ENCODE data around the gene DEAF1.

The DEAF1 gene

DNA sequence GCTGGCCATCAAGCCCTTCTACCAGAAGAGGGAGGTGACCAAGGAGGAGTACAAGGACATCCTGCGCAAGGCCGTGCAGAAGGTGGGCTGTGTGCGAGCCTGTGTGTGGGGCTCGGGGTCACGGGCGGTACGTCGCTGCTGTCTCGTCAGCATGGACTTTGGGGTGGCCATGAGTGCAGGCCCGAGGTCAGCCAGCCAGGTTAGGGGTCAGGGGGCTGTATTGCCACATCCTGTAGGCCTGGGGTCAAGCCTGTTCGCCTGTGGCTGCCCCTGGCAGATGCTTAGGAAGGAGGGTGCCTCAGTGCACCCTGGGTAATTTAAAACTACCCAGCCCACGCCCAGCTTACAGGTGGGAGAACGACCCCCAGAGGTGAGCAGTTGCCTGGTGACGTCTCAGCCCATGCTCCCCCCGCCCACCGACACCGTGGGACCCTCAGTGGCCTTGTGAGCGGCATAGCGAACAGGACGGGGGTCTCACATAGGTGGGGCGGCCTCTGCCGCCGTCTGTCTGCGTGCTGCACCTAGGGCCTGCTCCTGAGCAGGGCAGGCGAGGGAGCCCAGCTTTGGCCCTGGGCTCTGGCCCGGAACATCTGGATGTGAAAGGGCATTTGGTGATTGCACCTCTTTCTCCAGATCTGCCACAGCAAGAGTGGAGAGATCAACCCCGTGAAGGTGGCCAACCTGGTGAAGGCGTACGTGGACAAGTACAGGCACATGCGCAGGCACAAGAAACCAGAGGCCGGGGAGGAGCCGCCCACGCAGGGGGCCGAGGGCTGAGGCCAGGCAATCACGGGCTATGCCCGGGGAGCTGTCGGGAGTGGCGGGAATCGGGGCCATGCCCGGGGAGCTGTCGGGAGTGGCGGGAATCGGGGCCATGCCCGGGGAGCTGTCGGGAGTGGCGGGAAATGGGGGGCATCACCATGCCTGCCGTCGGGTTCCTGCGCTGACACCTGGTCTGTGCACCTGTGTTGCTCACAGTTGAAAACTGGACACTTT, 83.7 kb downstream of the DEAF1 start:
- DNase-seq = no peak

- no peak for DNase-seq
Observed at GRCh38 chr11:610146-610801, 84.7 kb downstream of the DEAF1 start.

- DNase-seq = no peak
Observed at GRCh38 chr11:609341-609811, 85.6 kb downstream of the DEAF1 start.

- DNase-seq = no peak
Observed at GRCh38 chr11:608791-609251, 86.2 kb downstream of the DEAF1 start.

DNA sequence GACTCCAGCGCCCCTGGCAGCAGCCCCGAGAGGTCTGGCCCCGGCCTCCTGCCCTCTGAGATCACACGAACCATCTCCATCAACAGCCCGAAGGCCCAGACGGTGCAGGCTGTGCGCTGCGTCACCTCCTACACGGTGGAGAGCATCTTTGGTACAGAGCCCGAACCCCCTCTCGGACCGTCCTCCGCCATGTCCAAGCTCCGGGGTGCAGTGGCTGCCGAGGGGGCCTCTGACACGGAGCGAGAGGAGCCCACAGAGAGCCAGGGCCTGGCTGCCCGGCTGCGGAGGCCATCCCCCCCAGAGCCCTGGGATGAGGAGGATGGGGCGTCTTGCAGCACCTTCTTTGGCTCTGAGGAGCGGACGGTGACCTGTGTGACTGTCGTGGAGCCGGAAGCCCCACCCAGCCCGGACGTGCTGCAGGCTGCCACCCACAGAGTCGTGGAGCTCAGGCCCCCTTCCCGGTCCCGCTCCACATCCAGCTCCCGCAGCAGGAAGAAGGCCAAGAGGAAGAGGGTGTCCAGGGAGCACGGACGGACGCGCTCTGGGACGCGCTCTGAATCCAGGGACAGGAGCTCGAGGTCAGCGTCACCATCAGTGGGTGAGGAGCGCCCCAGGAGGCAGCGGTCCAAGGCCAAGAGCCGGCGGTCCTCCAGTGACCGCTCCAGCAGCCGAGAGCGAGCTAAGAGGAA, 86.9 kb downstream of the DEAF1 start:
- DNase-seq = no peak

DNA sequence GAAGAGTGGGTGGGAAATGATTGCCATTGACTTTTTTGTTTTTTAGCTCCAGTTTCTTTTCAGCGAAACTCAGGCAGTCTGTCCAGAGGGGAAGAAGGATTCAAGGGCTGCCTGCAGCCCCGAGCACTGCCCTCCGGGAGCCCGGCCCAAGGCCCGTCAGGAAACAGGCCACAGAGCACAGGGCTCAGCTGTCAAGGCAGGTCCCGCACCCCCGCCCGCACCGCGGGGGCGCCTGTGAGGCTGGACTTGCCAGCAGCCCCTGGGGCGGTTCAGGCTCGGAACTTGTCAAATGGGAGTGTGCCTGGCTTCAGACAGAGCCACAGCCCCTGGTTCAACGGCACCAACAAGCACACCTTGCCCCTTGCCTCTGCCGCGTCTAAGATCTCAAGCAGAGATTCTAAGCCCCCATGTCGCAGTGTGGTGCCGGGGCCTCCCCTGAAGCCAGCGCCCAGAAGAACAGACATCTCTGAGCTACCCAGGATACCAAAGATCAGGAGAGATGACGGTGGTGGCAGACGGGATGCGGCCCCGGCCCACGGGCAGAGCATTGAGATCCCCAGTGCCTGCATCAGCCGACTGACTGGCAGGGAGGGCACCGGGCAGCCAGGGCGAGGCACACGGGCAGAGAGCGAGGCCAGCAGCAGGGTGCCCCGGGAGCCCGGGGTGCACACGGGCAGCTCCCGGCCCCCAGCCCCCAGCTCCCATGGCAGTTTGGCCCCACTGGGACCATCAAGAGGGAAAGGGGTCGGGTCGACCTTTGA, 87.8 kb downstream of the DEAF1 start:
- no peak for DNase-seq

- no peak for DNase-seq
Observed at GRCh38 chr11:606245-606644, 88.8 kb downstream of the DEAF1 start.

DNA sequence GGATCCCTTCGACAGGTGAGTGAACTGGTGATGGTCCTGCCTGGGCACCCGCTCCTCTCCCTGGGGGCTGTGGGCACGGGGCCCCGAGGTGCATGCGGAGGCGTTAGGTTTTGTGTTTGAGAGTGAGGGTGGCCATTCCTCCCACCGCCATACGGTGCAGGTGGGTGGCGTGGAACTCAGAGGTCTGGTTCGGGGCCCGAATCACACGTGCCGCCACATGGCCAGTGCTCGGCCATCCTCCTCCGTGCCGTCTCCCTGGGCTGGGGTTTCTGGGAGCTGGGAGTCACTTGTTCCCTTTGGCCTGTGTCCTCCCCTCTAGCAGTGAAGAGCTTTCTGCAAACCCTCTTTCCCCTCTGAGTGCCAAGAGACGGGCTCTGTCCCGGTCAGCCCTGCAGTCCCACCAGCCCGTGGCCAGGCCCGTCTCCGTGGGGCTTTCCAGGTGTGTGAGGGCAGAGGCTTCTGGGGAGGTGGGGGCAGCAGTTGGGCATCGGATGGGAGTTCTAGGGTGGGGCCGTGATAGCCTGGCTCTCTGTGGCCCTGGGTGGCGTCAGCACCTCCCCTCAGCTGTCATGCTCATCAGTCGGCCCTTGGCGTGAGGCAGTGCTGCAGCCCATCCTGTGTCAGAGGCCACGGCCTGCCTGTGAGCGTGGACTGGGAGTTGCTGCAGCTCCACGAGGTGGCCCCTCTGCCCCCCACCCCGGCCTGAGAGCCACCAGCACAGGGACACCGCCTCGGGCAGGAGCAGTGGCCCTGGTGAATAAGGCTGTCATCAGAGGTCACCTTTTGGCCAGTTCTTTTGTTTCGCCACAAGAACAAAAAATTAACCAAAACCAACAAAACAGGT, 89.5 kb downstream of the DEAF1 start:
- no peak for DNase-seq

DNA sequence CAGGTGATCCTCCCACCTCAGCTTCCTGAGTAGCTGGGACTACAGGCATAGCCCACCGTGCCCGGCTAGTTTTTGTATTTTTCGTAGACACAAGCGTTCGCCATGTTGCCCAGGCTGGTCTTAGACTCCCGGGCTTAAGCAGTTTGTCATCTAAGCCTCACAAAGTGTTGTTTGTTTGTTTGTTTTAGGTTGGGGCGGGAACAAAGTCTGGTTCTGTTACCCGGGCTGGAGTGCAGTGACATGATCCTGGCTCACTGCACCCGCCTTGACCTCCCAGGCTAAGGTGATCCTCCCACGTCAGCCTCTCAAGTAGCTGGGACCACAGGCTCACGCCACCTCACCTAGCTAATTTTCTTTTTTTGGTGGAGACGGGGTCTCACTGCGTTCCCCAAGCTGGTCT, 91.9 kb downstream of the DEAF1 start:
- no peak for DNase-seq

GRCh38 chr11:601573-602245, 93.3 kb downstream of the DEAF1 start:
- no peak for DNase-seq

DNA sequence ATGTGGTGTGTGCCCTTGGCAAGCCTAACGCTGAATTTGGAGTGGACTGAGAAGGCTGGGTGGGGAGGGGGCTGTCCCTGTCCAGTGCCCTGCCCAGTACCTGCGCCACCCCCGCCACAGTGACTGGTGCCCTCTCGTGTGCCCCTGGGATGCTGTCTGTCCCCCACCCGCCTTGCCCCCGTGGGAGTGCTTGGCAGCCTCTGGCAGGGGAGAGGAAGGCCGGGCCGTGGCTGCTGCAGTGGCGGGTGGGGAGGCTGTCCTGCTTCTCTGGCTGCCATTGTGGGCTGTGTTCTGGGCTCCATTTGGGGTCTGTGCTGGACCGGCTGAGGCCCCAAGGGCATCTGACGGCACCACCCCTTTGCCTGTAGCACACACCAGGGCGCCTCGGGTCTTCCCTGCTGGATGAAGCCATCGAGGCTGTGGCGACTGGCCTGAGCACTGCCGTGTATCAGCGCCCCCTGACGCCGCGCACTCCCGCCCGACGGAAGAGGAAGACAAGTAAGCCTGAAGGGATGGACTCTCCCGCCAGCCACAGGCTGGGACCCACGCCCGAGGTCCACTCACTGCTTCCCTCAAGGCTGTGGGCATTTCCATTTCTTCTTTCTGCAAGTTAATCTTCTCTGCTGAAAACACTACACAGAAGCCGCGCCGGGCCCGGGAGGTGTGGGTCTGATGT, 96.9 kb downstream of the DEAF1 start:
- no peak for DNase-seq

DNA sequence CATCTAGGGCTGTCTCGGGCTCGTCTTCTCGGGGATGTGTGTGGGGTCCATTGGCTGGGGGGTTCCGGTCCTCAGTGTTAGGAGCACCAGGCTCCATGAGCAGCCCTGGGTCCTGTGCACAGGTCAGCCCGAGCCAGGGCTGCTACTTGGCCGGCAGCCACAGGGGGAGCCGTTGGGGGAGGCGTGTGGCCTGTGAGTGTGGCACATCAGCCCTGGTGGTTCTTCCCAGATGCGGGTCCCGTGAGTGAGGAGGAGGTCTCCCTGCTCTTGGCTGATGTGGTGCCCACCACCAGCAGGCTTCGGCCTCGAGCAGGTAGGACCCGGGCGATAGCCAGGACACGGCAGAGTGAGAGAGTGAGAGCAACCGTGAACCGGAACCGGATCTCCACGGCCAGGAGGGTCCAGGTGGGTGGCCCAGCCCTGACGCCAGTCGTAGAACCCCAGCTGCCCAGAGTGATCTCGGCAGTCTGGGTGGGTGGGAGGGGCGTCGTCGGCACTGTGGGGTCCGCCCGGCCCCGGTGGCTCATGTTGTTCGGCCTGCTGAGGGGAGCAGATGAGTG, 97.8 kb downstream of the DEAF1 start:
- DNase-seq = no peak

DNA sequence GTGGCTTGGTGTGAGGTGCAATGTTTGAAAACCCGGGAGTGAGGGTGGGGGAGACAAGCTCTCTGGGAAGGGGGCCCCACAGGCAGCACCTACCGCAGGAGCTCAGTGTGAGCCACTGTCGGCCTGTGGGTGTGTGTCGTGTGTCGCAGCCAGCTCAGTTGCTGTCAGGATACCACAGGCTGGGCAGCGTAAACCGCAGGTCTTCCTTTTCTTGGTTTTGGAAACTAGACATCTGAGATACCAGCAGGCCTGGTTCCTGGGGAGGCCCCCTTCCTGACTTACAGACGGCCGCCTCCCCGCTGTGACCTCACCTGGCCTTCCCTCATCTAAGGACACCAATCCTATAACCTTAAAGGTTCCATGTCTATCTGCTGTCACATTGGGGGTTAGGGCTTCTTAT, 98.6 kb downstream of the DEAF1 start:
- peak in 1 of 2 experiments; percentile 48 for DNase-seq

GRCh38 chr11:595400-595799, 99.6 kb downstream of the DEAF1 start:
- no peak for DNase-seq
